Activated naive CD4-positive, alpha-beta T cell treated with Interleukin-2 at 50 U/mL for 16 hours (primary cell): ENCODE measurements around the gene UPK2.
"Not testable (repeated sequence)": the region's sequence is repeated elsewhere in the genome, so short reads cannot be mapped to it uniquely, and the experiment has no call there.

Experiments
- DNase-seq: peaks from one replicate; pipeline ENCODE4 v3.0.0-alpha.2; 2020

Gene UPK2

DNA sequence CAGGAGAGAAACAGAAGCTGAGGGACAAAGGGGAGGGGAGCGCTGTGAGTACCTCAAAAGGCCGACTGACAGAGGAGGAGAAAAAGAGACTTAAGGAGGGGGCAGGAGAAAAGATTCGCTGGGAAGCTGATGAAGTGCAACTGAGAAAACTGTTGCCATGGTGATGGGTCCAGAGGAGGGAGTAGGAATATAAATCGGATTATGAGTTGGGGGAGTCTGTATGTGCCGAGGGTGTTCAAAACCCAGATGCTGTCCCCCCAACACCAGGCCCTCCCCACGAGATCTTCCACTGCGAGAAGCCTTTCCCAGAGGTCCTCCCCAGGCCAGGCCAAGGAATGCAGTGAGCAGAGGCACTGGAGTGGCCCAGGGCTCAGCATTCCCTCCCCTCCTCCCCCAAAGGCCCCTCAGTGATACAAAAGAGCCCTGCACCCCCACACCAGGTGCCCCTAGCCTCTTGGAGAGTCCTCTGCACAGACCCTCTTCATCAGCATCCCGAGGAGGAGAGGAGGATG lies 16.6 kb upstream of the UPK2 start:
- DNase-seq: no peak

DNA sequence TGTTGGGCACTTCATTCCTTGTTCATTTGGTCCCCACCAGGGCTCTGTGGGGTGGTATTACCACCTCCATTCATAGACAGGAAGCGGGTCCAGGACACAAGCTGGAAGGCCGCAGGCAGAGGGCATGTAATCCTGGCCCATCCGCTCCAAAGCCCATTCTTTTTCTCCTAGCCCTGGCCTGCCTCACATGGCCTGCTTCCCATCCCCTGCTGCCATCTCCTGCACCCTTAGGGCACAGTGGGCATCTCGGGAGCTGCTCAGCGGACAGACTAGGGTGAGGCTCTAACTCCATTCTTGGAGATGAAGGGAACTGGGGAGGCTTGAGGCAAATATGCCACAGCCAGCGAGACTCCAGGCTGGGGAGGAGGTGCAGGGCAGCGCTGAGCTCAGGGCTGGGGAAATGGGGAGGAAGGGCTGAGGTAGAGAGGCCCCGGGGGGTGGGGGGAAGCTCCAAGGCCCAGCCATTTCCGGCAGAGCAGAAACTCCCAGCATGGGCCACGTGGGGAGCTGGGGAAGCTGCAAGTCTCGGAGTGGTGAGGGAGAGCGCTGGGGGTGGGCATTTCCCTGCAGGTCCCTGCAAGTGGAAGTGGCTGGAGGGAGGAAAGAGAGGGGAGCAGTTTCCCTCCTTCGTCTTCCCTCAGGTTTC lies 16.0 kb upstream of the UPK2 start:
- peak; percentile 59 for DNase-seq

DNA sequence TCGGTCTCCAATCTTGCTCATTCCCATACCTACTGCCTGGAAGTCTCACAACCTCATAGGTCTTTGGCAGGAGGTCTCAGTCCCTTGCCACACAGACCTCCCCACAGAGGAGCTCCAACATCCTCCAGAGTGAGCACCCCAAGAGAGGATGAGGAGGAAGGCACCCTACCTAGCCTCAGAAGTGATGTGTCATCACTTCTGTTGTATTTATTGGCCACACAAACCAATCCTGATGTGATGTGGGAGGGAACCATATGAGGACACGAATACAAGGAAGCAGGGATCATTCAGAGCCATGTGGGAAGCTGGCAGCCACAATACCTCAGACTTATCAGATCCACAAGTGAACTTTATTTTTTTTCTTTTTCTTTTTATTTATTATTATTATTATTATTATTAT lies 9.0 kb upstream of the UPK2 start:
- no peak for DNase-seq

DNA sequence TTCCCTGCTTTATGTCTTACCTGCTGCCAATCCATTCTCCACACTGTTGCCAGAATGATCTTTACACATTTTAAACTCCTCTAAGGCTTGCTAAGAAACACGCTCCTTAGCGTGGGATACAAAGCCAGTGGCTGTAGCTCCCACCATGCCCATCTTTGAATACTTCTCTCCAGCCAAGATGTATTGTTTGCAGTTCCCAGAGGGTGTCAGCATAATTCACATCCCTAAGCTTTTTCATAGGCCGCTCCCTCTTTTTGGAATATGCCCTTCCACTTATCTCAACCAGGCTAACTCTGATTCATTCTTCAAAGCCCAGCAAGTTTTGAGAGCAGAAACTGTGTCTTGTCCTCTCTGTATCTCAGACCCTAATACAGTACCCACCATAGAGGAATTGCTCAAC lies 8.1 kb upstream of the UPK2 start:
- no peak for DNase-seq

DNA sequence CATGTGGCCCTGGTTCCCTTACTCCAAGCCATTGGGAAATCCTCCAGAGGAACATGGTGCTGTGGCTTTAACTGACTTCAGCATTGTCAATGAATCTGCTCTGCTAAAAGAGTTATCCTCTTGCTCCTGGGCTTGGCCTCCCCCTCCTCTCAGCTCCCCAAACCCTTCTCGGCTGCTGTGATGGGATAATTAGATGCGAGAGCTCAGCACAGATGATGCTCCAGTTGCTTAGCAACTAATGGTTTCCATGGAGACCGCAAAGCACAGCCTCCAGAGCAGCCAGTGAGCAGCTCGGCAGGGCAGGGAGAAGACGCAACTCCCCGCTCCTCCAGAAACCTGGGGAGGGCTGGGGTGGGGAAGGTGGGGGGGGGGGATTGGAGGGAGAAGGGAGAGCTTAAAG lies 2.8 kb upstream of the UPK2 start:
- DNase-seq: no peak

DNA sequence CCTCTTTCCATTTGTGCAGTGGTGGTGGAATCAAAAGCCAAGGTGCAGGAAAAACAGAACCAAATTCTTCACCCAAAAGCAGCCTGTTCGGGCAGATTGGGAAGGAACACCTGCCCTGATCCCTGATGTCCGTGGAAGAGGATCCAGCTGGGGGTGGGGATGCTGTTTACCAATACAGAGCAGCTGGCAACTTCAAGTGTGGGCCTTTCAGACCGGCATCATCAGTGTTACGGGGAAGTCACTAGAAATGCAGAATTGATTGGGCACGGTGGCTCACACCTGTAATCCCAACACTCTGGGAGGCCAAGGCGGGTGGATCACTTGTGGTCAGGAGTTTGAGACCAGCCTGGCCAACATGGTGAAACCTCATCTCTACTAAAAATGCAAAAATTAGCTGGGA lies 2.1 kb upstream of the UPK2 start:
- not testable (repeated sequence) for DNase-seq

DNA sequence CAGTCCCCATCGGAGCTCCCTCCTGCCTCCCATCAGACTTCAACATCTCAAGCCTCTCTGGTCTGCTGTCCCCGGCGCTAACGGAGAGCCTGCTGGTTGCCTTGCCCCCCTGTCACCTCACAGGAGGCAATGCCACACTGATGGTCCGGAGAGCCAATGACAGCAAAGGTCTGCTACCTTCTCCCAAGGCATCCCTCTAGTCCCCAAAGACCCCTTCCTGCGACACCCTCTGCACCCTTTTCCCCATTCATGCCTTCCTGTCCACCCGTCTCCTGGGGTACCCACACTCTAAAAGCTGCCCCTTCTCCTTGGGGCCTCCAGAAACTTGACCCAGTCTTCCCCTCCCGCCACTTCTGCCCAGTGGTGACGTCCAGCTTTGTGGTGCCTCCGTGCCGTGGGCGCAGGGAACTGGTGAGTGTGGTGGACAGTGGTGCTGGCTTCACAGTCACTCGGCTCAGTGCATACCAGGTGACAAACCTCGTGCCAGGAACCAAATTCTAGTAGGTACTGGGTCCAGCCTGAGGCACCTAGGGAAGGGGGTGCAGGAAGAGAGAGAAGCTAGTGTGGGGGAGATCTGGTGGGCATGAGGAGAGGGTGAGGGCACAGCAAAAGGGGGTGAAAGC lies 860 bp downstream of the UPK2 start:
- no peak for DNase-seq

DNA sequence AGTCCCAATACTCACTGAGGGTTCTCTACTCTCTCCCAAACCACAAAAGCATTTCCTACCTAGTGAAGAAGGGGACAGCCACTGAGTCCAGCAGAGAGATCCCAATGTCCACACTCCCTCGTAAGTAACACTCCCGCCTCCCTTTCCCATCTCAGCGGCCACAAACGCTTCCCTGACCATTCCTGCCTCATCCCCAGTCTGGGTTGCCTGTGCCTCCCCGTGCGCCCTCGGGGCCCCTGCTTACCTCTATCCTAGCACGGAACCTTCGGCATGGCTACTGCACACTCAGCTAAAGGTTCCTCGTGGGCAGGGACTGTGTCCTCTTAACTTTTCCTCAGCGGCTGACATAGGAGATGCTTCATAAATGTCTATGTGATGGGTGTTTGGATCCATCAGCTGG lies 1.5 kb downstream of the UPK2 start:
- no peak for DNase-seq

DNA sequence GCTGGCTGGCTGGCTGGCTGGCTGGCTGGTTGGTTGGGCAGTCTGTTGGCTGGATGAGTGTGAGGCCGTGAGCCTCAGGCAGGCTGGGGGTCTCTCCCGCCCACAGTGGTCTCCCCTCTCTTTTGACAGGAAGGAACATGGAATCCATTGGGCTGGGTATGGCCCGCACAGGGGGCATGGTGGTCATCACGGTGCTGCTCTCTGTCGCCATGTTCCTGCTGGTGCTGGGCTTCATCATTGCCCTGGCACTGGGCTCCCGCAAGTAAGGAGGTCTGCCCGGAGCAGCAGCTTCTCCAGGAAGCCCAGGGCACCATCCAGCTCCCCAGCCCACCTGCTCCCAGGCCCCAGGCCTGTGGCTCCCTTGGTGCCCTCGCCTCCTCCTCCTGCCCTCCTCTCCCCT lies 1.9 kb downstream of the UPK2 start:
- no peak for DNase-seq

DNA sequence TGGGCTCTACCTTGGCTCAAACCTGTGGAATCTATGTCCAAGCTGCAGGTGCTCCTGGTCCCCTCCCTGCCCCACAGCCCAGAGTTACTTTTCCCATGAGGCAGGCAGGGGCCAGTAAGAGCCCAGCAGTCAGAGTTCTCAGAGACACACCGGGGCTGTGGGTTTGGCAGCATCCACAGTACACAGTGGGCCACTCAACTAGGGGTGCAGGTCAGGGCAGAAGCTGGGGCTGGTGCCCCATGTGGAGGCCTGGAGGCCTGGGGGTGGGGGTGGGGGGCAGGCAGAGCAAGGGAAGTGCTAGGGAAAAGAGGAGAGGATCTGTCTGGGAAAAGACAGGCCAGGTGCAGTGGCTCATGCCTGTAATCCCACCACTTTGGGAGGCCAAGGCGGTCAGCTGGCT lies 2.5 kb downstream of the UPK2 start:
- no peak for DNase-seq

DNA sequence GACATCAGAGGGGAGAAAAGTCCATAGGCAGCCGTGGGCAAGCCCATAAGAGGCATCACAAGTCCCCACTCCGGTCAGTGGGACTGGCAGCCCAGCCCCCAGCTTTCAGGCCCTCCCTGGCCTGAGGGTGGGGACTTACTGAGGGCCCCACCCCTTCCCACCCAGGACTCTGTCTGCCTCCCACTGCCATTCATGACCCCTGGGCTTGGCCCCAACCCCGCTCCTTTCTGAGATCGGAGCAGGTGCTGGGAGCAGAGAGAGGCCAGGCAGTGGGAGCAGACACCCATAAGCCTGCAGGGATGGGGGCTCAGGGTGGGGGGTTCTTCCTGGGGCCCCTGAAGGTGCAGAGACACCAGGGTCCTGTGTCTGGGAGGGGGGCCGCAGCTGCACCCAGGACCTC lies 5.1 kb downstream of the UPK2 start:
- no peak for DNase-seq

DNA sequence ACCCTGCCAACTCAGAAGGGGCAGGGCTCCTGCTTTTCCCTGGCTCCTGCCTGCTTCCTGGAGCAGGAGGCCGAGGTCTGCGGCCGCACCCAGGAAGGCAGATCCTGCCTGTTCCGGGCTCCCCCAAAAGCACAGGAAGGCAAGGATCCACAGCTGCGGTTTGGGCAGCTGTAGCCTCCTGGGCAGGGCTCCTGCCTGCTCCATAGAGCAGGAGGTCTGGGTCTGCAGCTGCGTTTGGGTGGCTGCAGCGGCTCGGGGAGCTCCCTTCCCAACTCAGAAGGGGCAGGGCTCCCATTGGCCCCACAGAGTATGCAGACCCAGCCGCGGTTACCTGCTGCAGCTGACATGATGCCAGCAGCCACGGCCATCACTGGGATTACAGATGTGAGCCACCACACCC lies 5.5 kb downstream of the UPK2 start:
- no peak for DNase-seq

DNA sequence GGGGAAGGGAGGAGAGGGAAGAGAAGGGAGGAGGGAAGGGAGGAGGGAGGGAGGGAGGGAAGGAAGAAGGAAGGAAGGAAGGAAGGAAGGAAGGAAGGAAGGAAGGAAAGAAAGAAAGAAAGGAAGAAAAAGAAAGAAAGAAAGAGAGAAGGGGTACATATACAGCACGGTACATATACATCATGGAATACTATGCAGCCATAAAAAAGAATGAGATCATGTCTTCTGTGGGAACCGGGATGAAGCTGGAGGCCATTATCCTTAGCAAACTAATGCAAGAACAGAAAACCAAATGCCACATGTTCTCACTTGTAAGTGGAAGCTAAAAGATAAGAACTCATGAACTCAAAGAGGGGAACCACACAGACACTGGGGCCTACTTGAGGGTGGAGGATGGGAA lies 13.4 kb downstream of the UPK2 start:
- not testable (repeated sequence) for DNase-seq

DNA sequence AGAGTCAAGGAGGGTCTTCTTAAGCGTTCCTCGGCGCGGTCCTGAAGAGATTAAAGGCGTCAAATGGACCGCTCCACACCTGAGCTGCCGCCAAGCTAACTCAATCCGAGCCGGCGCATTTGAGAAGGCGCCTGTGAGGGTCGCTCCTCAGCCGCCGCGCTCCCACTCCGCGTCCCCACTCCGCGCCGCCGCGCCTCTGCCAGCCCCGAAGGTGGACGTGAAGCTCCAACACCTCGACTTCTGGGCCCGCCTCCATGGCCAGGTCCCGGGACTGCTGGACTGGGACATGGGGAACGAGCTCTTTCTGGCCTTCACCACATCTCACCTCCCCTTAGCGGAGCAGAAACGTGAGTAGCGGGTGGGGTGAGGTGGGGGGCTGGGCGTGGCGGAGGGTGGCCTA lies 15.5 kb downstream of the UPK2 start, which contains the start of gene FOXR1:
Gene FOXR1 (plus strand): TSS at position 116 of the 400 bp plus-strand sequence. CDS start 171 bp downstream, at position 287.
- no peak for DNase-seq

DNA sequence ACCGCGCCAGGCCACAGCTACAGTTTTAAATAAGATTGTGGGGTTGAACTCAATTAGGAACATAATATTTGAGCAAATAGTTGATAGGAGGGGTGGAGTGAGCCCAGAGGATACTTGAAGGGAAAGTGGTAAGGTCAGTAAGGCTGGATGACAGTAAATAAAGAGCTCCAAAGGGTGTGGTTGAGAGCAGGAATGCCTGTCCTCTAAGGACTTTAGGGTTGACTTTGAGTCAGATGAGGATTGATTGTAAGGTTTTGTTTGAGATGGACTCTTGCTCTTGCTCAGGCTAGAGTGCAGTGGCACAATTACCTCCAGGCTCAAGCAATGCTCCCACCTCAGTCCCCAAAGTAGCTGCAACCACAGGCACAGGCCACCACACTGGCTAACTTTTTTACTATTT lies 17.9 kb downstream of the UPK2 start:
- no peak for DNase-seq

DNA sequence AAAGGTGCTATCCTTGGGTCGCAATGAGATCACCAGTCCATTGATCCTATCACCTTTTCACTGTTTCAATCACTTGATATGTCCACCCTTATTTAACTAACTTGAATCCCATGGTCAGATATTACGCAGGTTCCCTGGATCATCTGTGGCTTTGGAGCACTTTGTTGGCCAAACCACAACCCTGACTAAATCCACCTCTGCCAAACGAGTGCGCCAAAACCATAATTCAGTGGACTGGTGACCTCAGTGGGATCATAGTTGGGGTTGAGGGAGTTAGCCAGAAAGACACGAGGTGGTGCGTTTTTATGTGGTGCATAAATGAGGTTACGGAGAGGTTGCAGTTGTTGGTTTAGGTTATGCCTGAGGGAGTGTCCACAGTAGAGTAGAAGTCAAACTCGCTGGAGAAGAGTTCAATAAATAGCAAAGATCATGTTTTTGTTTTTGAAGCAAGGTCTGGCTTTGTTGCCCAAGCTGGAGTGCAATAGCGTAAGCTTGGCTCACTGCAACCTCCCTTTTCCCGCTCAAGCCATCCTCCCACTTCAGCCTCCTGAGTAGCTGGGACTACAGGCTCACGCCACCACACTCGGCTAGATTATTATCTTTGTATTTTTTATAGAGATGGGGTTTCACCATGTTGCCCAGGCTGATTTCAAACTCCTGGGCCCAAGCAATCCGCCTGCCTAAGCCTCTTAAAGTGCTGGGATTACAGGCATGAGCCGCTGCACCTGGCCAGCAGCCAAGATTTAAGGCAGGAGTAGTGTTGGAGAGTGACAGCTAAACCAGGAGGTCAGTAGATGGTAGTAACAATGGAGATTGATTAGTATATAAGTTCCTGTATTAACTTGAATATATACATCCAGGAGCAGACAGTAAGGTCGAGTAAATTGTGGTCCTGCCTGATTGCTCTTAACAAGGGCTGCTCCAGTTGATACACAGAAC lies 19.9 kb downstream of the UPK2 start:
- no peak for DNase-seq

DNA sequence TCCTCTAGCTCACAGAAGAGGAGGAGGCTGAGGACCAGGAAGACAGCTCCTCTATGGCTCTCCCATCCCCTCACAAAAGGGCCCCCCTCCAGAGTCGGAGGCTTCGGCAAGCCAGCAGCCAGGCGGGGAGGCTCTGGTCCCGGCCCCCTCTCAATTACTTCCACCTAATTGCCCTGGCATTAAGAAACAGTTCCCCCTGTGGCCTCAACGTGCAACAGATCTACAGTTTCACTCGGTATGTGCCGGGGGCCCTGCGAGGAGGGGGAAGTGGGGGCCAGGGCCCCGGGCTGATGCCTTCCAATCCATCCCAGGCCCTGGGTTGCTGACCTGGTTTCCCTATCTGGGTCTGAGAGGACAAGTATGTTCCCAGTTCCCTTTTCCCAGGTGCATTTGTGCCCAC lies 23.3 kb downstream of the UPK2 start:
- DNase-seq: no peak

DNA sequence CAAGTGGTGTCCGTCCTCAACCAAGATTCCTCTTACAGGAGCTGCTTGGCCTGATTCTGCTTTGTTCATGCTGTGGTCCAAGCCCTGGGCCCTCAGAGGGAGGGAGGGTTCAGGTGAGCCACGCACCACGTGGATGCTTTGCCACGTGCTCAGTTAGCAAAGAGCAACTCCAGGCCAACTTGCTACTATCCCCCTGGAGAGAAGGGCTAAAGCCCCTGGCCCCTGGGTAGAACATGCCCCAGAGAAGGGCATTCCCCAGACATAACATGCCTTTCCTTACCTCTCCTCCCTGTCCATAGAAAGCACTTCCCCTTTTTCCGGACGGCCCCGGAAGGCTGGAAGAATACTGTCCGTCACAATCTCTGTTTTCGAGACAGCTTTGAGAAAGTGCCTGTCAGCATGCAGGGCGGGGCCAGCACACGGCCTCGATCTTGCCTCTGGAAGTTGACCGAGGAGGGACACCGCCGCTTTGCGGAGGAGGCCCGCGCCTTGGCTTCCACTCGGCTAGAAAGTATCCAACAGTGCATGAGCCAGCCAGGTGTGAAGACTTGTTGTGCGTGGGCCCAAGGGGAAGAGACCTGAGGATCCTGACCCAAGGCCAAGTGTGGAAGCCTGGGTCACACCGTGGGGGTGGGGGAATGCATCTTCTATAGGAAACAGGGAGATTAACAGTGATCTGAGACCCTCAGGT lies 24.2 kb downstream of the UPK2 start:
- no peak for DNase-seq

DNA sequence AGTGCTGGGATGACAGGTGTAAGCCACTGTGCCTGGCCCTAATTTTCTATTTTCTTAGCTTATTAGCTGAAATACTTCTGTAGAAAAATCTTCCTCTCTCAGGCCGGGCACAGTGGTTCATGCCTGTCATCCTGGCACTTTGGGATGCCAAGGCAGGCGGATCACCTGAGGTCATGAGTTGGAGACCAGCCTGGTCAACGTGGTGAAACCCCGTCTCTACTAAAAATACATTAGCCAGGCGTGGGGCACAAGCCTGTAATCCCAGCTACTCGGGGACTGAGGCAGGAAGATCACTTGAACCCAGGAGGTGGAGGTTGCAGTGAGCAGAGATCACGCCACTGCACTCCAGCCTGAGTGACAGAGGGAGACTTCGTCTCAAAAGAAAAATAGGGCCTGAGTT lies 28.2 kb downstream of the UPK2 start:
- not testable (repeated sequence) for DNase-seq

DNA sequence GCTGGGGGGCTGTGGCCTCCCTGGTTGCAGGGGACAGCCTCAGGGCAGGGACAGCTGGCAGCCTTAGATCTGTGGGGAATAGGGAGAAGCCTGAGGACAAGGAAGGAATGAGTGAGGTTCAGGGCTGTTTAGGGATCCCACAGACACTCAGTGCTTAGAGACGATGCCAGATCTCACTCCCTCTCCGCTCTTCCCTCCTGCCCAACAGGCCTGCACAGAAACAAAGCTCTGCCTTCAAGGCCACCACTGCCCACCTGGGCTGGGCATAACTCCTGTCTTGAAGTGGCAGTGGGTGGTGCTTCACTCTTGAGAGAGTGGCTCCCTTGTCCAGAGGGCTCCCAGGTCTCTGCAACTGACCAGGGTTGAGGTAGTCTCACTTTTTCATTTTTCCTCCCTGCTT lies 28.7 kb downstream of the UPK2 start:
- no peak for DNase-seq

DNA sequence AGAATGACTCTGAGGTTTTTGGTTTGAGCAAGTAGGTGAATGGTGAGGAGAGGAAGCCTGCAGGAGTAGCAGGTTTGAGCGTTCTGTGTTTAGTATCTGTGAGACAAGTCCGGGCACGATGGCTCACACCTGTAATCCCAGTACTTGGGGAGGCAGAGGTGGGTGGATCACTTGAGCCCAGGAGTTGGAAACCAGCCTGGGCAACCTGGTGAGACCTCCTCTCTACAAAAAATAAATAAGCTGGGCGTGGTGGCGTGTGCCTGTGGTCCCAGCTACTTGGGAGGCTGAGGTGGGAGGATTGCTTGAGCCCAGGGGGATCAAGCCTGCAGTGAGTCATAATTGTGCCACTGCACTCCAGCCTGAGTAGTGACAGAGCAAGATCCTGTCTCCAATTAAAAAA lies 32.2 kb downstream of the UPK2 start:
- DNase-seq: no peak

DNA sequence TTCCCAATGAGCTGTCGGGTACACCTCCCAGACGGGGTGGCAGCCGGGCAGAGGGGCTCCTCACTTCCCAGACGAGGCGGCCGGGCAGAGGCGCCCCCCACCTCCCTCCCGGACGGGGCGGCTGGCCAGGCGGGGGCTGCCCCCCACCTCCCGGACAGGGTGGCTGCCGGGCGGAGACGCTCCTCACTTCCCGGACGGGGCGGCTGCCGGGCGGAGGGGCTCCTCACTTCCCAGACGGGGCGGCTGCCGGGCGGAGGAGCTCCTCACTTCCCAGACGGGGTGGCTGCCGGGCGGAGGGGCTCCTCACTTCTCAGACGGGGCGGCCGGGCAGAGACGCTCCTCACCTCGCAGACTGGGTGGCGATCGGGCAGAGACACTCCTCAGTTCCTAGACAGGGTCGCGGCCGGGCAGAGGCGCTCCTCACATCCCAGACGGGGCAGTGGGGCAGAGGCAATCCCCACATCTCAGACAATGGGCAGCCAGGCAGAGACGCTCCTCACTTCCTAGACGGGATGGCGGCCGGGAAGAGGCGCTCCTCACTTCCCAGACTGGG lies 35.5 kb downstream of the UPK2 start:
- DNase-seq: not testable (repeated sequence)
